Left lung (tissue), 10 donors: ENCODE results near the gene CLEC4F. TPM values are rescaled to one million over a fixed set of nuclear protein-coding genes. Genes with fewer than 3 reads are reported as not detected.
A peak's percentile ranks its signal among the peaks of the same experiment; 100 is the strongest.

ENCODE experiments used
- ATAC-seq: fragments of 200-7000 bp; cut with Tn5 transposase; one replicate; pipeline ENCODE4 v1.9.1; 2020; ENCODE audit warnings: moderate library complexity
- DNase-seq, 4 donors: peaks; one replicate each; pipeline ENCODE4 v3.0.0-alpha.2; 2013 to 2020
- H3K27ac ChIP-seq, 2 donors: fragments of 200-600 bp; sonication (generic) in 1 of 2; one replicate each; pipeline versions ENCODE4 v1.5.0 to v1.8.0; 2020 to 2021
- H3K27me3 ChIP-seq, 2 donors: fragments of 200-600 bp; sonication (generic) in 1 of 2; one replicate each; pipeline versions ENCODE4 v1.5.0 to v1.8.0; 2020 to 2021
- H3K36me3 ChIP-seq, 2 donors: fragments of 200-600 bp; sonication (generic) in 1 of 2; one replicate each; pipeline versions ENCODE4 v1.5.0 to v1.8.0; 2020 to 2021
- H3K4me1 ChIP-seq, 2 donors: fragments of 200-600 bp; one replicate each; pipeline ENCODE4 v1.8.0; 2021
- H3K4me3 ChIP-seq, 2 donors: fragments of 200-600 bp; sonication (generic) in 1 of 2; one replicate each; pipeline versions ENCODE4 v1.5.0 to v1.8.0; 2020 to 2021; ENCODE audit warnings: mild to moderate bottlenecking in 1 of 2
- H3K9me3 ChIP-seq, 2 donors: fragments of 200-600 bp; sonication (generic) in 1 of 2; one replicate each; pipeline versions ENCODE4 v1.5.0 to v1.8.0; 2020 to 2021
- intact Hi-C, 2 donors: fragments of 100-400 bp; cut with DNase I; formaldehyde crosslinking; loops; one replicate each; pipeline versions ENCODE4 v1.11.2 to v1.14.2; 2022
- polyA plus RNA-seq, 6 donors: library from polyadenylated mRNA; unstranded; fragments of 120-200 nt; gene quantifications; one replicate each; pipeline ENCODE4 v1.2.1, GENCODE V29; 2013; ENCODE audit not compliant: insufficient read length in 6 of 6
- total RNA-seq, 2 donors: library from RNA; stranded (reverse); fragmentation: NEBNext Ultra II Directional; extraction: Animal tissue kit (Norgen Biotek cat#: 25700); gene quantifications; one replicate each; pipeline ENCODE4 v1.2.1, GENCODE V29; 2021
- TF ChIP-seq, protein P1 (sequence below), 2 donors: fragments of 200-600 bp; sonication (generic) in 1 of 2; IDR thresholded peaks; one replicate each; pipeline versions ENCODE4 v1.5.0 to v1.8.0; 2021; ENCODE audit warnings: antibody characterized with exemption in 2 of 2
- donor health status: DM: no; HTN: yes; CAD: no.
- donor health status: DM: no; HTN: no; CAD: no.

CLEC4F gene
- total and polyA plus RNA-seq, 8 donors, result 0.06 to 0.35 (median 0.16) TPM

DNA sequence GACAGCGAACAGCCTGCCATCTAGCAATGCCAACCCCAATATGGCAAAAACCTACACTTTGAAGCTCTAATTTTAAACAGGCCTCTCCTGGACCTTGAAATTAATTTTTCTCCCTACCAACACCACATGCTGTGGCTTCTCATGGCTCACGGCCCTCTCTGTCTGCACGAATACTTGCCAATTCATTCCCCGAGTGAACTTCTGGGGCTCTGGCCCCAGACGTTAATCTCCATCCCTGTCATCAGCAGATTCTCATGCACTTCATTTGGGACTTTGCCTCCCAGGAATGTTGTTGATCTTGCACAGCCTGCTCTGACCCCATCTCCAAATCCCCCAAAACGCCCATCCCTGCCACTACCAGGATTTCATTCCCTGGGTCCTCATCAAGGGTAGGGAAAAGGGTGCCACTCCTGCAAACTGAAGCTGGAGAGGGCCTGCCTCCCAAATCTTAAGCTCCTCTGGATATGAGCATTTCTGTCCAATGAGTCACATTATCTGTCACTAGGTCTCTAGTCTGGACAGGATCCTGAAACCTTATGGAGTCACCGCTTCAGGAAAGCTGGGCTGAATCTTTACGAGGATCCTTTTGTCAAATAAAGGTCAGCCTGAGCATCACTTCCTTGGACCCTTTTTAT, 40.4 kb downstream of the CLEC4F start:
- no peaks in the 10 kb centered on the region for H3K36me3 ChIP-seq
- no peak overlapping the region for H3K4me3 ChIP-seq
- TF ChIP-seq, protein P1, sequence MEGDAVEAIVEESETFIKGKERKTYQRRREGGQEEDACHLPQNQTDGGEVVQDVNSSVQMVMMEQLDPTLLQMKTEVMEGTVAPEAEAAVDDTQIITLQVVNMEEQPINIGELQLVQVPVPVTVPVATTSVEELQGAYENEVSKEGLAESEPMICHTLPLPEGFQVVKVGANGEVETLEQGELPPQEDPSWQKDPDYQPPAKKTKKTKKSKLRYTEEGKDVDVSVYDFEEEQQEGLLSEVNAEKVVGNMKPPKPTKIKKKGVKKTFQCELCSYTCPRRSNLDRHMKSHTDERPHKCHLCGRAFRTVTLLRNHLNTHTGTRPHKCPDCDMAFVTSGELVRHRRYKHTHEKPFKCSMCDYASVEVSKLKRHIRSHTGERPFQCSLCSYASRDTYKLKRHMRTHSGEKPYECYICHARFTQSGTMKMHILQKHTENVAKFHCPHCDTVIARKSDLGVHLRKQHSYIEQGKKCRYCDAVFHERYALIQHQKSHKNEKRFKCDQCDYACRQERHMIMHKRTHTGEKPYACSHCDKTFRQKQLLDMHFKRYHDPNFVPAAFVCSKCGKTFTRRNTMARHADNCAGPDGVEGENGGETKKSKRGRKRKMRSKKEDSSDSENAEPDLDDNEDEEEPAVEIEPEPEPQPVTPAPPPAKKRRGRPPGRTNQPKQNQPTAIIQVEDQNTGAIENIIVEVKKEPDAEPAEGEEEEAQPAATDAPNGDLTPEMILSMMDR (IDR thresholded peaks at IDR 0.05), result no peak
- H3K27ac ChIP-seq, result no peak overlapping the region
- no peaks in the 10 kb centered on the region for H3K9me3 ChIP-seq
- intact Hi-C loops, result no loop called here
- DNase-seq, result peak in 2 of 4 donors; percentile 8 to 21
- H3K27me3 ChIP-seq, result peaks cover 0 to 18% of the 10 kb centered on the region in 2 donors
- H3K4me1 ChIP-seq, result no peaks in the 10 kb centered on the region
- peak; percentile 18 for ATAC-seq

DNA sequence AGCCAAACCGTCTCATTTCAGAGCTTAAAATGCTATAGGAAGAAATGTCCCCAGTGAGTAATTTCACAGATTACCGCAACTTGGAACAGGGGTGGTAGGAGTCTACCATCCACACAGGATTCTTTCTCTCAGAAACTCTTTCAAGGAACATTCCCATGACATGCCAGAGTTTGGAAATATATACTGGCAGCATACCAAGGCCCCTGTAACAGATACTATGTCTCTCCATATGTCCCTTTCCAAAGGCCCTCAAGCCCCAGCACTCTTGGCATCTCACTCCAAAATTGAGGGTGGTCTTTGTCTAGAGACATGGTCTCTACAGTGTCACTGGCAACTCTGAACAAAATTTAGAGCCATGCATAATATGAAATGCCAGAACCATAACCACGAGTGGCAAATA, 40.9 kb downstream of the CLEC4F start:
- intact Hi-C loops, result no loop called here
- TF ChIP-seq, protein P1 (IDR thresholded peaks at IDR 0.05), result no peak

DNA sequence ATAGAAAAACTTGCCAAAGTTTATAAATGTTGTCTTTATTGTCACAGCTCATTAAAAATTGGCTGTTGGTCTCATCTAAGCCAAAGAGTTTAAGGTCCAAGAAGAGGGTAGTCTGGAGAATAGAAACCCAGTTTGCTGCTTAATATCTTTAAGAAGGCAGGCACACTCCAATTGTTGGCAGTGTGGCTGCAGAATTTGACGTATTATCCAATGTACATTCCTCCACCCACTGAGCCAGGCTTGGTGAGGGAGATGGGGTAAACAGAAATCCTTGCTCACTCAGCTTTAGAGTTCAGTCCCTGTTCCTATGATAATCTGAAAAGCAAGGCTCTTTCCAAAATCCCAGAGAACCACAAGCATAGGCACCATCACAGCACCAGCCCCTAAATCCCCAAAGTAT, 41.7 kb downstream of the CLEC4F start:
- TF ChIP-seq, protein P1 (IDR thresholded peaks at IDR 0.05), result no peak
- H3K4me3 ChIP-seq, result no peak overlapping the region

More for the DNA sequence above, 40.9 kb downstream of the CLEC4F start:
- no peak overlapping the region for H3K27ac ChIP-seq
- no peaks in the 10 kb centered on the region for H3K36me3 ChIP-seq
- H3K9me3 ChIP-seq, result no peaks in the 10 kb centered on the region
- H3K27me3 ChIP-seq, result peaks cover 0 to 20% of the 10 kb centered on the region in 2 donors
- H3K4me1 ChIP-seq, result no peaks in the 10 kb centered on the region
- DNase-seq (peak in 2 of 4 donors; percentile 13 to 25), ATAC-seq (no peak)
- no peak overlapping the region for H3K4me3 ChIP-seq

DNA sequence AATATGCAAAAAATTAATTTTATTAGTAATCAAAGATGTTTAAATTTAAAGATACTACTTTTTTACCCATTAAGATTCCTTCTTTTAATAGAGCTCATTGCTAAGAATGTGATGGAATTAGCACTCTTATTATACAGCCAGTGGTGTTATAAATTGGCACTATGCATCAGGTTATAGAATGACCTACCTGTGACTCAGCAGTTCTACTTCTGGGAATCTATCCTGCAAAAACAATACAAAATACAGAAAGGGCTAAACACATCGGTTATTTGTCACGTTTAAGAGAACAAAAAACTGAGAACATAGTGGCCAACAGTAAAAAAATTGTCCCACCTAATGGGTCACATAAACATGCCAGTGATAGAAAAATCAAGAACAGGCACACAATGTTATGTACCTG, 42.9 kb downstream of the CLEC4F start:
- Histone ChIP-seq H3K27me3 (peaks cover 0 to 35% of the 10 kb centered on the region in 2 donors), H3K36me3 (no peaks in the 10 kb centered on the region), H3K4me1 (no peaks in the 10 kb centered on the region), H3K27ac (no peak overlapping the region), H3K4me3 (no peak overlapping the region), H3K9me3 (no peaks in the 10 kb centered on the region)
- TF ChIP-seq, protein P1 (IDR thresholded peaks at IDR 0.05), result no peak
- no peak for DNase-seq
- ATAC-seq, result no peak
- intact Hi-C loops, result no loop called here

More for the DNA sequence above, 41.7 kb downstream of the CLEC4F start:
- Histone ChIP-seq H3K9me3 (no peaks in the 10 kb centered on the region), H3K4me1 (no peaks in the 10 kb centered on the region), H3K27me3 (peaks cover 0 to 25% of the 10 kb centered on the region in 2 donors), H3K27ac (no peak overlapping the region), H3K36me3 (no peaks in the 10 kb centered on the region)
- intact Hi-C loops, result no loop called here
- DNase-seq (peak in 1 of 4 donors; percentile 19), ATAC-seq (no peak)

DNA sequence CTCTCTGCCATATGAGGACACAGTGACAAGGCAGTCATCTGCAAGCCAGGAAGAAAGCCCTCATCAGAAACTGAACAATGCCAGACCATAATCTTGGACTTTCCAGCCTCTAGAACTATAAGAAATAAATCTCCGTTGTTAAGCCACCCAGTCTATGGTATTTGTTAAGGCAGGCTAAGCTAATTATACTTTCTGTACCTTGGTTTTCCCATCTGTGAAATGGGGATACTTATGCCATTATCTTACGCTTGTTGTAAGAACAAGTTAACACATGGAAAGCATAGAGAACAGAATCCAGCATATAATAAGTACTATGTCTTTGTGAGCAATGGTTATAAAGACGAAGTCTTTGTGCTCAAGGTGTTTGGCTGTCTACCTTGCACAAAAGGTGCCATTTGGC, 44.1 kb downstream of the CLEC4F start:
- no peak overlapping the region for H3K4me3 ChIP-seq
- intact Hi-C loops, result no loop called here
- H3K27me3 ChIP-seq, result peaks cover 0 to 45% of the 10 kb centered on the region in 2 donors
- H3K36me3 ChIP-seq, result no peaks in the 10 kb centered on the region
- H3K27ac ChIP-seq, result no peak overlapping the region
- DNase-seq, result no peak
- TF ChIP-seq, protein P1 (IDR thresholded peaks at IDR 0.05), result no peak
- ATAC-seq, result no peak
- no peaks in the 10 kb centered on the region for H3K9me3 ChIP-seq
- H3K4me1 ChIP-seq, result no peaks in the 10 kb centered on the region
